ENCODE data around the gene GTF2H3.
"Not testable (repeated sequence)": the region's sequence is repeated elsewhere in the genome, so short reads cannot be mapped to it uniquely, and the experiment has no call there.

GTF2H3 gene

GRCh38 chr12:123633379-123634141 is at the start of gene GTF2H3, which contains the start of gene EIF2B1:
GTF2H3 (plus strand) TSS chr12:123633829; CDS start chr12:123633860, 31 bp downstream.
EIF2B1 (minus strand) TSS chr12:123633686; CDS start chr12:123633557, 129 bp downstream.
- DNase-seq (ENCODE audit: low read depth) = peak; percentile 94

GRCh38 chr12:123591702-123592481 is 41.7 kb upstream of the GTF2H3 start:
- DNase-seq (ENCODE audit: low read depth) = no peak

GRCh38 chr12:123595729-123596128 is 37.9 kb upstream of the GTF2H3 start:
- no peak for DNase-seq (ENCODE audit: low read depth)

- DNase-seq (ENCODE audit: low read depth) = no peak
These were observed 36.5 kb upstream of the GTF2H3 start for GRCh38 chr12:123597100-123597499.

- no peak for DNase-seq (ENCODE audit: low read depth)
These were observed 35.1 kb upstream of the GTF2H3 start for GRCh38 chr12:123598522-123598921.

GRCh38 chr12:123599310-123599709 is 34.3 kb upstream of the GTF2H3 start:
- no peak for DNase-seq (ENCODE audit: low read depth)

GRCh38 chr12:123599721-123600120 is 33.9 kb upstream of the GTF2H3 start:
- no peak for DNase-seq (ENCODE audit: low read depth)

GRCh38 chr12:123601602-123602489 is 31.8 kb upstream of the GTF2H3 start, which contains the start of gene DDX55:
DDX55 (plus strand) TSS chr12:123602099; CDS start chr12:123602149, 50 bp downstream.
- peak; percentile 84 for DNase-seq (ENCODE audit: low read depth)

GRCh38 chr12:123602651-123603195 is 30.9 kb upstream of the GTF2H3 start:
- DNase-seq (ENCODE audit: low read depth) = no peak

- not testable (repeated sequence) for DNase-seq (ENCODE audit: low read depth)
These were observed 30.1 kb upstream of the GTF2H3 start for GRCh38 chr12:123603495-123603894.

- DNase-seq (ENCODE audit: low read depth) = no peak
These were observed 25.9 kb upstream of the GTF2H3 start for GRCh38 chr12:123607756-123608155.

- no peak for DNase-seq (ENCODE audit: low read depth)
These were observed 25.4 kb upstream of the GTF2H3 start for GRCh38 chr12:123608182-123608581.

GRCh38 chr12:123614110-123614509 is 19.5 kb upstream of the GTF2H3 start:
- no peak for DNase-seq (ENCODE audit: low read depth)

- DNase-seq (ENCODE audit: low read depth) = no peak
These were observed 19.1 kb upstream of the GTF2H3 start for GRCh38 chr12:123614531-123614930.

- DNase-seq (ENCODE audit: low read depth) = no peak
These were observed 16.5 kb upstream of the GTF2H3 start for GRCh38 chr12:123617144-123617543.

- DNase-seq (ENCODE audit: low read depth) = no peak
These were observed 16.0 kb upstream of the GTF2H3 start for GRCh38 chr12:123617580-123617979.

- DNase-seq (ENCODE audit: low read depth) = no peak
These were observed 12.5 kb upstream of the GTF2H3 start for GRCh38 chr12:123621101-123621500.

GRCh38 chr12:123621619-123622530 is 11.8 kb upstream of the GTF2H3 start:
- DNase-seq (ENCODE audit: low read depth) = no peak

- no peak for DNase-seq (ENCODE audit: low read depth)
These were observed 523 bp downstream of the GTF2H3 start for GRCh38 chr12:123634142-123634561.

GRCh38 chr12:123643911-123644310 is 10.3 kb downstream of the GTF2H3 start:
- no peak for DNase-seq (ENCODE audit: low read depth)

- no peak for DNase-seq (ENCODE audit: low read depth)
These were observed 11.8 kb downstream of the GTF2H3 start for GRCh38 chr12:123645380-123645779.
